Transverse colon (tissue), 4 donors: ENCODE data around the gene OTULINL. TPM values are rescaled to one million over a fixed set of nuclear protein-coding genes. Genes with fewer than 3 reads are reported as not detected.

Experiments
- DNase-seq: peaks from one replicate; pipeline ENCODE4 v3.0.0-alpha.2; 2019
- H3K27ac ChIP-seq, 4 donors: fragments of 200-600 bp; sonication (generic); 2 replicates each; pipeline ENCODE4 v1.5.1; 2016 to 2018; ENCODE audit warnings: inconsistent platforms in 4 of 4
- H3K27me3 ChIP-seq: fragments of 200-600 bp; sonication (generic); 2 replicates; pipeline ENCODE4 v1.5.1; 2017; ENCODE audit warnings: inconsistent platforms
- H3K36me3 ChIP-seq, 4 donors: fragments of 200-600 bp; sonication (generic); 2 replicates each; pipeline ENCODE4 v1.5.1; 2017 to 2019; ENCODE audit warnings: inconsistent platforms in 4 of 4
- H3K4me1 ChIP-seq, 4 donors: fragments of 200-600 bp; sonication (generic); 2 replicates each; pipeline ENCODE4 v1.5.1; 2017 to 2020; ENCODE audit warnings: inconsistent platforms in 4 of 4
- H3K4me3 ChIP-seq, 4 donors: fragments of 200-600 bp; sonication (generic); 1 replicate in 1 of 4; 2 replicates in 3 of 4; pipeline versions ENCODE4 v1.5.1 to v1.6.1; 2017 to 2019; ENCODE audit warnings: inconsistent platforms in 4 of 4
- H3K9me3 ChIP-seq, 2 donors: fragments of 200-600 bp; sonication (generic); 2 replicates each; pipeline ENCODE4 v1.5.1; 2017 to 2019; ENCODE audit warnings: inconsistent platforms in 2 of 2
- CTCF ChIP-seq, 5 experiments: fragments of 200-600 bp in 3 of 5; fragments of 450-650 bp in 2 of 5; sonication (generic) in 3 of 5; IDR thresholded peaks; 1 replicate in 2 of 5; 2 replicates in 3 of 5; pipeline ENCODE4 v1.5.1; 2016 to 2017; ENCODE audit warnings: antibody characterized with exemption in 5 of 5, inconsistent platforms in 3 of 5, mild to moderate bottlenecking in 2 of 5, moderate library complexity in 1 of 5
- EP300 ChIP-seq: sonication (generic); formaldehyde crosslinking; IDR thresholded peaks from one replicate; pipeline ENCODE4 v1.6.1; 2017; ENCODE audit warnings: antibody characterized with exemption, low read depth
- POLR2A ChIP-seq: fragments of 450-650 bp; IDR thresholded peaks from one replicate; pipeline ENCODE4 v1.6.1; 2016; ENCODE audit warnings: antibody characterized with exemption, mild to moderate bottlenecking, moderate library complexity
- POLR2AphosphoS5 ChIP-seq, 3 donors: sonication (generic); formaldehyde crosslinking; IDR thresholded peaks; one replicate each; pipeline ENCODE4 v1.6.1; 2016; ENCODE audit warnings: antibody characterized with exemption in 3 of 3
- WGBS, 2 donors: methylation state at CpG; one replicate each; pipeline ENCODE4 v1.1.5; 2018; ENCODE audit warnings: low coverage in 1 of 2; 5-methylcytosine and 5-hydroxymethylcytosine counted together
- in situ Hi-C, 4 donors: fragments of 200-750 bp; cut with MboI; loops; one replicate each; pipeline versions ENCODE4 v1.15.0 to v1.15.1; 2017; ENCODE audit warnings: low sequenced_read_pairs in 3 of 4, low pct_ligation_motif_present in 1 of 4, low pct_unique_long_range_greater_than_20kb in 1 of 4
- intact Hi-C: fragments of 100-400 bp; cut with DNase I; formaldehyde crosslinking; loops from one replicate; pipeline ENCODE4 v1.15.1; 2023; ENCODE audit warnings: low total_unique reads
- total RNA-seq, 4 donors: library from RNA; depleted of rRNA; stranded (reverse); fragments of >200 nt; gene quantifications; one replicate each; pipeline ENCODE4 v1.1.0, GENCODE V29; 2016

Gene OTULINL
- total RNA-seq, 4 donors from 2014 or later, result 6.2 to 61.0 (median 27.3) TPM

GRCh38 chr5:14587150-14587549 lies 5.6 kb downstream of the OTULINL start:
- Histone ChIP-seq H3K27ac (peak overlapping the region; percentile 16 to 62 (median 48)), H3K36me3 (no peaks in the 10 kb centered on the region), H3K27me3 (no peaks in the 10 kb centered on the region), H3K4me3 (no peak overlapping the region), H3K4me1 (peaks cover 0 to 56% (median 30%) of the 10 kb centered on the region in 4 donors), H3K9me3 (no peaks in the 10 kb centered on the region)
- DNase-seq, result no peak
- intact Hi-C loops (no loop called here), in situ Hi-C loops (no loop called here)
- no peak for TF ChIP-seq EP300
- no peak for TF ChIP-seq POLR2A
- TF ChIP-seq POLR2AphosphoS5 (IDR thresholded peaks at IDR 0.05), result no peak
- no peak for TF ChIP-seq CTCF (IDR thresholded peaks at IDR 0.05)
- 79 to 89% methylated on average over 6 of the region's 6 CpGs for WGBS, 2 donors

DNA sequence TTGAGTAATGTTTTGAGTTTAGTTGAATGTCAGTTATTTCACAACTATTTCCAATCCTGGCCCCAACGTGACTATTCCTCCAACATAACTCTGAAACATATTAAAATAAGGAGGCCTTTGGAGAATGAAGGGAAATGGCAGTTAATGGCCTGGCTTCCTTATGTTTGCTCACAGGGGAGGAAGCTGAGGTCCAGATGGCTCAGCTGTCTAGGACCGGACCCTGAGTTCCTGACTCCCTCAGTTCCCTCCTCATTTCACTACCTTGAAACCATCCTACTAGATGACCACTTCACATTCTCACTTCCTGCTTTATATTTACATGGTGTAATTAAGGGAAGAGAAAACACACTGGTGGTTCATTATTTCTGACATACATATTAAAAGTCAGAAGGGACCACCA lies 6.6 kb downstream of the OTULINL start:
- Histone ChIP-seq H3K36me3 (no peaks in the 10 kb centered on the region), H3K4me1 (peaks cover 0 to 64% (median 29%) of the 10 kb centered on the region in 4 donors), H3K4me3 (no peak overlapping the region), H3K9me3 (no peaks in the 10 kb centered on the region), H3K27me3 (no peaks in the 10 kb centered on the region), H3K27ac (peak overlapping the region; percentile 37 to 62 (median 58))
- TF ChIP-seq POLR2AphosphoS5 (IDR thresholded peaks at IDR 0.05), result no peak
- TF ChIP-seq EP300, result no peak
- TF ChIP-seq CTCF (IDR thresholded peaks at IDR 0.05), result no peak
- TF ChIP-seq POLR2A, result no peak
- 70 to 73% methylated on average over 1 to 2 of the region's 2 CpGs for WGBS, 2 donors
- in situ Hi-C loops (no loop called here), intact Hi-C loops (no loop called here)
- DNase-seq, result no peak

- Histone ChIP-seq H3K27ac (peak overlapping the region; percentile 37 to 62 (median 58)), H3K36me3 (no peaks in the 10 kb centered on the region), H3K9me3 (no peaks in the 10 kb centered on the region), H3K27me3 (no peaks in the 10 kb centered on the region), H3K4me3 (no peak overlapping the region), H3K4me1 (peaks cover 0 to 65% (median 29%) of the 10 kb centered on the region in 4 donors)
- in situ Hi-C loops (no loop called here), intact Hi-C loops (no loop called here)
- TF ChIP-seq POLR2AphosphoS5 (IDR thresholded peaks at IDR 0.05) (peak in 2 of 3 donors; percentile 28 to 38), EP300 (no peak)
- DNase-seq, result no peak
- 51 to 64% methylated on average over 9 to 10 of the region's 10 CpGs for WGBS, 2 donors
These were observed 7.4 kb downstream of the OTULINL start for GRCh38 chr5:14588758-14589543.

GRCh38 chr5:14590949-14591348 lies 9.4 kb downstream of the OTULINL start:
- TF ChIP-seq CTCF (IDR thresholded peaks at IDR 0.05) (no peak), EP300 (no peak), POLR2A (no peak), POLR2AphosphoS5 (IDR thresholded peaks at IDR 0.05) (no peak)
- in situ Hi-C loops, result no loop called here
- H3K27ac ChIP-seq, result peak overlapping the region in 3 of 4 donors; percentile 33 to 50 (median 44)

More at GRCh38 chr5:14590949-14591348, 9.4 kb downstream of the OTULINL start:
- intact Hi-C loops, result no loop called here
- Histone ChIP-seq H3K36me3 (no peaks in the 10 kb centered on the region), H3K27me3 (no peaks in the 10 kb centered on the region), H3K9me3 (no peaks in the 10 kb centered on the region), H3K4me1 (peaks cover 0 to 73% (median 35%) of the 10 kb centered on the region in 4 donors), H3K4me3 (no peak overlapping the region)
- no peak for DNase-seq
- 80 to 82% methylated on average over 2 of the region's 2 CpGs for WGBS, 2 donors
